GM12874 (cell line): ENCODE results near the gene LUZP4.

Experiments used
- CTCF ChIP-seq: IDR thresholded peaks from 2 replicates; pipeline ENCODE4 v1.5.1; 2011; ENCODE audit warnings: low read depth, mild to moderate bottlenecking, control low read depth, low read length, moderate library complexity; ENCODE audit not compliant: insufficient read depth

The LUZP4 gene

GRCh38 chrX:115337491-115338144 lies 48.1 kb downstream of the LUZP4 start:
- no peak for TF ChIP-seq CTCF

GRCh38 chrX:115339441-115340025 lies 50.0 kb downstream of the LUZP4 start:
- TF ChIP-seq CTCF: no peak

GRCh38 chrX:115341421-115341820 lies 51.9 kb downstream of the LUZP4 start:
- TF ChIP-seq CTCF: no peak

DNA sequence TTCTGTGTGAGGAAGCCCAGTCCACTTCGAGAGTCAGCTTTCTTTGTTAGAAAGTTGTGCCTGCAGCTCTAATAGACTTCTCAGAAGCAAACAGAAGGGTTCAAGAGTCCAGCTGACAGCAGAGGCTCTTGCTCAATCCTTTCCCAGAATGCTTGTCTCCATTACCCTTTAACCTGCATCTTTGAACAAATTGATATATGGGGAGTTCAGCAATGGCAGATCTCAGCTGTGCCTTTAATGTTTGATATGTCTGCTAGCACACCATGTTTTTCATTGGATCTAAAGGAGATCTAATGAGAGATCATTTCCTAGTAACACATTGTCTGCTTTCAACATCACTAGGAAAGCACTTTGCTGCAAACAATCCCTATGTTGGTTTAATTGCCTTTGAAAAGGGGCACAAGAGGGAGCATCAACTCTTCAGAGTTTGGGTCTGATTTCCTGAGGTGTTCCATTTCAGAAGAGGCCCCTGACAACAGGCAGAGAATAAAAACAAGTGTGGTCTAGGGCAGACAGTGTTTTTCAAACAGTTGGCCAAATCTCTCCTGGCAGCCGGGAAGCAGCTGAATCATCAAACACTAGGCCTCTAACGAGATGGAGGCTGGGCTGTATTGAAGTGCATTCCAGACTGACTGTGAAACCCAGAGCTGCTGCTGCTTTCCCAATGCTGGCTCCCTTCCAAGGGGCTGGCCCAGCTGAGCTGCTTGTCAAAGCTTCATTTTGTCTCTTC lies 55.5 kb downstream of the LUZP4 start:
- TF ChIP-seq CTCF: no peak

- TF ChIP-seq CTCF: no peak
Observed at GRCh38 chrX:115345615-115346014, 56.1 kb downstream of the LUZP4 start.

DNA sequence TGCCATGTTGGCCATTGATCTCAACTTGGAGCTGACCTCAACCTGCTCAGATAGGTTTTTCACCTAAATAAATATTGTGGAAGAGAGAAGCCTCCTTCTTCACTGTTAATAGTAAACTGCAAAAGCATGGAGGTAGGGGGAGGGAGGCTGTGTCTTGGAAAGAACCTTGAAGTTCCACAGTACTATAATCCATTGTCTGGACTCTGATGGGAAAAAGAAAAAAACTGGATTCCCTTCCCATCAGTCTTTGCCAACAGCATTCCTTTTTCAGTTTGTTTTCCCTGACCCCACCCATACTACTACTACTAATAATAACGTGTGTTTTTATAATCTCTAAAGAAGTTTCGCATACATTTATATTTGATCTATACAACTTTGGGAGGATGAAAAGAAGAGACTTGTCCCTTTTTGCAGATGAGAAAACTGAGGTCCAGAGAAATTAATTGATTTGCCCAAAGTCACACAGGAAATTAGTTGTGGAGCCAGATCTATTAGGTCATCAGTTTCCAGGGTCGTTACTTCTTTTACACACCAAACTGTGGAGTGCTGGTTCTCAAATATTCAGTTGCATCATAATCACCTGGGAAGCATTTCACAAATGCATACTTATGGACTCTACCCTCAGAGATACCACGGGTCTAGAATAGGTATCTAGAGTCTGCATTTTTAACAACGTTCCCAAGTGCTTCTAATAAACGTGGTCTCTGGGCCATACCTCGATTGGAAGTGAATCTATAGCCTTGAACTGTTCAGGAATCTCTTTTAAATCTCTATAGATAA lies 59.1 kb downstream of the LUZP4 start:
- TF ChIP-seq CTCF: no peak
